Measurements from ENCODE around the gene RHOBTB1.

RHOBTB1 gene

GRCh38 chr10:60914690-60915141 lies 29.3 kb downstream of the RHOBTB1 start:
- TF ChIP-seq, protein P1, sequence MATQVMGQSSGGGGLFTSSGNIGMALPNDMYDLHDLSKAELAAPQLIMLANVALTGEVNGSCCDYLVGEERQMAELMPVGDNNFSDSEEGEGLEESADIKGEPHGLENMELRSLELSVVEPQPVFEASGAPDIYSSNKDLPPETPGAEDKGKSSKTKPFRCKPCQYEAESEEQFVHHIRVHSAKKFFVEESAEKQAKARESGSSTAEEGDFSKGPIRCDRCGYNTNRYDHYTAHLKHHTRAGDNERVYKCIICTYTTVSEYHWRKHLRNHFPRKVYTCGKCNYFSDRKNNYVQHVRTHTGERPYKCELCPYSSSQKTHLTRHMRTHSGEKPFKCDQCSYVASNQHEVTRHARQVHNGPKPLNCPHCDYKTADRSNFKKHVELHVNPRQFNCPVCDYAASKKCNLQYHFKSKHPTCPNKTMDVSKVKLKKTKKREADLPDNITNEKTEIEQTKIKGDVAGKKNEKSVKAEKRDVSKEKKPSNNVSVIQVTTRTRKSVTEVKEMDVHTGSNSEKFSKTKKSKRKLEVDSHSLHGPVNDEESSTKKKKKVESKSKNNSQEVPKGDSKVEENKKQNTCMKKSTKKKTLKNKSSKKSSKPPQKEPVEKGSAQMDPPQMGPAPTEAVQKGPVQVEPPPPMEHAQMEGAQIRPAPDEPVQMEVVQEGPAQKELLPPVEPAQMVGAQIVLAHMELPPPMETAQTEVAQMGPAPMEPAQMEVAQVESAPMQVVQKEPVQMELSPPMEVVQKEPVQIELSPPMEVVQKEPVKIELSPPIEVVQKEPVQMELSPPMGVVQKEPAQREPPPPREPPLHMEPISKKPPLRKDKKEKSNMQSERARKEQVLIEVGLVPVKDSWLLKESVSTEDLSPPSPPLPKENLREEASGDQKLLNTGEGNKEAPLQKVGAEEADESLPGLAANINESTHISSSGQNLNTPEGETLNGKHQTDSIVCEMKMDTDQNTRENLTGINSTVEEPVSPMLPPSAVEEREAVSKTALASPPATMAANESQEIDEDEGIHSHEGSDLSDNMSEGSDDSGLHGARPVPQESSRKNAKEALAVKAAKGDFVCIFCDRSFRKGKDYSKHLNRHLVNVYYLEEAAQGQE (IDR thresholded peaks at IDR 0.05; ENCODE audit: insufficient read depth in 1 of 2, low read depth in 2 of 2, low read length in 2 of 2): no peak
- TF ChIP-seq TAF1 (IDR thresholded peaks at IDR 0.05; ENCODE audit: borderline replicate concordance, insufficient read depth, low read length): no peak
- no peak for TF ChIP-seq SIN3A (IDR thresholded peaks at IDR 0.05; ENCODE audit: borderline replicate concordance, insufficient read depth, low read length)
- TF ChIP-seq POLR2AphosphoS5 (IDR thresholded peaks at IDR 0.05; ENCODE audit: low read depth, low read length): no peak

DNA sequence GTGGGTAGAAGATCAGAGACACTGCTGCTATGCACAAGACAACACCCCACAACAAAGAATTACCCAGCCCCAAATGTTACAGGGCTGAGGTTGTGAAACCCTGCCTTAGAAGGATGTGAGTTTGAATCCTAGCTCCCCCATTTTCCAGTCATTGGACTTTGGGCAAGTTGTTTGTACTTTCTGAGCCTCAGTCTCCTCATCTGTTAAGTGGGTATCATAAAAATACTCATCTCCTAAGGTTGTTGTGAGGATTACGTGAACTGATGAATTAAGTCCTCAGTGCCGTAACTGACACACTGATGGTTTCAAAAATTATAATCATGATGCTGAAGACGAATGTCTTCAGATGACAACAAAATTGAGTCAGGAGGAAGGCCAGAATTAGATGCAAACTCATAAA lies 30.3 kb downstream of the RHOBTB1 start:
- no peak for TF ChIP-seq POLR2AphosphoS5 (IDR thresholded peaks at IDR 0.05; ENCODE audit: low read depth, low read length)
- TF ChIP-seq, protein P1 (IDR thresholded peaks at IDR 0.05; ENCODE audit: insufficient read depth in 1 of 2, low read depth in 2 of 2, low read length in 2 of 2): no peak
- no peak for TF ChIP-seq FOXP2 (optimal IDR thresholded peaks at IDR 0.05; ENCODE audit: borderline replicate concordance, extremely low read depth, extremely low read length, insufficient read depth)
- no peak for TF ChIP-seq SIN3A (IDR thresholded peaks at IDR 0.05; ENCODE audit: borderline replicate concordance, insufficient read depth, low read length)
- no peak for TF ChIP-seq TAF1 (IDR thresholded peaks at IDR 0.05; ENCODE audit: borderline replicate concordance, insufficient read depth, low read length)

GRCh38 chr10:60913071-60913470 lies 30.9 kb downstream of the RHOBTB1 start:
- TF ChIP-seq, protein P1 (IDR thresholded peaks at IDR 0.05; ENCODE audit: insufficient read depth in 1 of 2, low read depth in 2 of 2, low read length in 2 of 2): no peak

GRCh38 chr10:60911715-60912114 lies 32.3 kb downstream of the RHOBTB1 start:
- TF ChIP-seq TAF1 (IDR thresholded peaks at IDR 0.05; ENCODE audit: borderline replicate concordance, insufficient read depth, low read length): no peak
- TF ChIP-seq SIN3A (IDR thresholded peaks at IDR 0.05; ENCODE audit: borderline replicate concordance, insufficient read depth, low read length): no peak
- no peak for TF ChIP-seq FOXP2 (optimal IDR thresholded peaks at IDR 0.05; ENCODE audit: borderline replicate concordance, extremely low read depth, extremely low read length, insufficient read depth)
- TF ChIP-seq, protein P1 (IDR thresholded peaks at IDR 0.05; ENCODE audit: insufficient read depth in 1 of 2, low read depth in 2 of 2, low read length in 2 of 2): no peak
- no peak for TF ChIP-seq POLR2AphosphoS5 (IDR thresholded peaks at IDR 0.05; ENCODE audit: low read depth, low read length)

- TF ChIP-seq POLR2AphosphoS5 (IDR thresholded peaks at IDR 0.05; ENCODE audit: low read depth, low read length): no peak
- TF ChIP-seq, protein P1 (IDR thresholded peaks at IDR 0.05; ENCODE audit: insufficient read depth in 1 of 2, low read depth in 2 of 2, low read length in 2 of 2): no peak
- TF ChIP-seq FOXP2 (optimal IDR thresholded peaks at IDR 0.05; ENCODE audit: borderline replicate concordance, extremely low read depth, extremely low read length, insufficient read depth): no peak
- no peak for TF ChIP-seq SIN3A (IDR thresholded peaks at IDR 0.05; ENCODE audit: borderline replicate concordance, insufficient read depth, low read length)
- TF ChIP-seq TAF1 (IDR thresholded peaks at IDR 0.05; ENCODE audit: borderline replicate concordance, insufficient read depth, low read length): no peak
These were observed 32.8 kb downstream of the RHOBTB1 start for GRCh38 chr10:60911216-60911615.
